ENCODE data around the gene SULF2.

SULF2 gene

GRCh38 chr20:47653869-47654268, 131.4 kb downstream of the SULF2 start:
- TF ChIP-seq PPARA (CRISPR knock-in tag; IDR thresholded peaks at IDR 0.05; ENCODE audit: borderline replicate concordance) (no peak), ZNF8 (CRISPR knock-in tag; IDR thresholded peaks at IDR 0.05) (no peak), ZNF565 (CRISPR knock-in tag; conservative IDR thresholded peaks at IDR 0.05; ENCODE audit: low read depth) (no peak), ISL1 (CRISPR knock-in tag; IDR thresholded peaks at IDR 0.05) (no peak), TOX (CRISPR knock-in tag; IDR thresholded peaks at IDR 0.05; ENCODE audit: borderline replicate concordance) (no peak), BACH2 (CRISPR knock-in tag; IDR thresholded peaks at IDR 0.05; ENCODE audit: borderline replicate concordance) (no peak)
- ATAC-seq = no peak

GRCh38 chr20:47652794-47653193, 132.5 kb downstream of the SULF2 start:
- ATAC-seq = no peak
- TF ChIP-seq ZNF8 (CRISPR knock-in tag; IDR thresholded peaks at IDR 0.05) (no peak), CREB5 (CRISPR knock-in tag; IDR thresholded peaks at IDR 0.05; ENCODE audit: low read depth) (no peak), ISL1 (CRISPR knock-in tag; IDR thresholded peaks at IDR 0.05) (no peak), ZFP30 (CRISPR knock-in tag; IDR thresholded peaks at IDR 0.05) (no peak), ARNTL (CRISPR knock-in tag; IDR thresholded peaks at IDR 0.05; ENCODE audit: borderline replicate concordance, low read depth) (no peak), ZNF565 (CRISPR knock-in tag; conservative IDR thresholded peaks at IDR 0.05; ENCODE audit: low read depth) (no peak), ESRRG (CRISPR knock-in tag; IDR thresholded peaks at IDR 0.05) (no peak), BACH2 (CRISPR knock-in tag; IDR thresholded peaks at IDR 0.05; ENCODE audit: borderline replicate concordance) (no peak), PATZ1 (CRISPR knock-in tag; IDR thresholded peaks at IDR 0.05; ENCODE audit: borderline replicate concordance) (no peak), SNAI2 (CRISPR knock-in tag; IDR thresholded peaks at IDR 0.05) (no peak)

- ATAC-seq = no peak
These were observed 133.0 kb downstream of the SULF2 start for GRCh38 chr20:47652301-47652700.

GRCh38 chr20:47648943-47649342, 136.3 kb downstream of the SULF2 start:
- TF ChIP-seq ZC3H10 (CRISPR knock-in tag; IDR thresholded peaks at IDR 0.05) (no peak), OSR1 (CRISPR knock-in tag; IDR thresholded peaks at IDR 0.05) (no peak), ZNF70 (CRISPR knock-in tag; IDR thresholded peaks at IDR 0.05) (no peak), ESRRG (CRISPR knock-in tag; IDR thresholded peaks at IDR 0.05) (no peak), ZNF8 (CRISPR knock-in tag; IDR thresholded peaks at IDR 0.05) (no peak), PPARA (CRISPR knock-in tag; IDR thresholded peaks at IDR 0.05; ENCODE audit: borderline replicate concordance) (no peak), RARB (CRISPR knock-in tag; IDR thresholded peaks at IDR 0.05) (no peak), ZFP3 (CRISPR knock-in tag; IDR thresholded peaks at IDR 0.05) (no peak), SNAI2 (CRISPR knock-in tag; IDR thresholded peaks at IDR 0.05) (no peak), ZNF565 (CRISPR knock-in tag; conservative IDR thresholded peaks at IDR 0.05; ENCODE audit: low read depth) (no peak), TCF4 (CRISPR knock-in tag; IDR thresholded peaks at IDR 0.05; ENCODE audit: borderline replicate concordance) (no peak), POU6F1 (CRISPR knock-in tag; IDR thresholded peaks at IDR 0.05; ENCODE audit: borderline replicate concordance, low read depth) (no peak)
- no peak for ATAC-seq

More at GRCh38 chr20:47652301-47652700, 133.0 kb downstream of the SULF2 start:
- TF ChIP-seq ZNF565 (CRISPR knock-in tag; conservative IDR thresholded peaks at IDR 0.05; ENCODE audit: low read depth) (no peak), TCF4 (CRISPR knock-in tag; IDR thresholded peaks at IDR 0.05; ENCODE audit: borderline replicate concordance) (no peak), CREB5 (CRISPR knock-in tag; IDR thresholded peaks at IDR 0.05; ENCODE audit: low read depth) (no peak), BACH2 (CRISPR knock-in tag; IDR thresholded peaks at IDR 0.05; ENCODE audit: borderline replicate concordance) (no peak), ZFP30 (CRISPR knock-in tag; IDR thresholded peaks at IDR 0.05) (no peak), CSDC2 (CRISPR knock-in tag; IDR thresholded peaks at IDR 0.05) (no peak), ZNF70 (CRISPR knock-in tag; IDR thresholded peaks at IDR 0.05) (no peak), ISL1 (CRISPR knock-in tag; IDR thresholded peaks at IDR 0.05) (no peak), RARB (CRISPR knock-in tag; IDR thresholded peaks at IDR 0.05) (no peak), ESRRG (CRISPR knock-in tag; IDR thresholded peaks at IDR 0.05) (no peak), ZC3H10 (CRISPR knock-in tag; IDR thresholded peaks at IDR 0.05) (no peak), OSR1 (CRISPR knock-in tag; IDR thresholded peaks at IDR 0.05) (no peak), ZFP3 (CRISPR knock-in tag; IDR thresholded peaks at IDR 0.05) (no peak), CSRNP3 (CRISPR knock-in tag; IDR thresholded peaks at IDR 0.05) (no peak)
